RPMI8226 (cell line): ENCODE data around the gene SMIM41.

ENCODE experiments used
- DNase-seq: peaks from one replicate; pipeline ENCODE4 v3.0.0-alpha.2; 2015

The SMIM41 gene

GRCh38 chr12:52052468-52053186 is 26.9 kb upstream of the SMIM41 start:
- peak; percentile 85 for DNase-seq

GRCh38 chr12:52053536-52054209 is 25.8 kb upstream of the SMIM41 start:
- DNase-seq: no peak

GRCh38 chr12:52054231-52054832 is 25.2 kb upstream of the SMIM41 start:
- no peak for DNase-seq

- DNase-seq: no peak
Measured at GRCh38 chr12:52054833-52055730, 24.4 kb upstream of the SMIM41 start.

- DNase-seq: no peak
Measured at GRCh38 chr12:52055731-52056711, 23.5 kb upstream of the SMIM41 start.

- DNase-seq: no peak
Measured at GRCh38 chr12:52056801-52057637, 22.5 kb upstream of the SMIM41 start.

- no peak for DNase-seq
Measured at GRCh38 chr12:52057638-52058576, 21.6 kb upstream of the SMIM41 start.

- DNase-seq: no peak
Measured at GRCh38 chr12:52058631-52059361, 20.7 kb upstream of the SMIM41 start.

- no peak for DNase-seq
Measured at GRCh38 chr12:52059582-52060497, 19.7 kb upstream of the SMIM41 start.

GRCh38 chr12:52060498-52061177 is 18.9 kb upstream of the SMIM41 start:
- DNase-seq: no peak

- DNase-seq: no peak
Measured at GRCh38 chr12:52061470-52062166, 17.9 kb upstream of the SMIM41 start.

GRCh38 chr12:52062167-52063081 is 17.1 kb upstream of the SMIM41 start:
- DNase-seq: no peak

- no peak for DNase-seq
Measured at GRCh38 chr12:52063082-52063924, 16.2 kb upstream of the SMIM41 start.

GRCh38 chr12:52063981-52064649 is 15.4 kb upstream of the SMIM41 start:
- DNase-seq: no peak
